Activated CD4-positive, alpha-beta T cell treated with anti-CD3 and anti-CD28 coated beads, Interleukin-2, amount 10 ng/mL, durations not matched to agents 7 days and 5 days (primary cell): ENCODE measurements around the gene HMGCLL1. TPM values are rescaled to one million over a fixed set of nuclear protein-coding genes. Genes with fewer than 3 reads are reported as not detected.

Source experiments
- CTCF ChIA-PET: fragments of 350-600 bp; sonication (Branson Sonifier 250); formaldehyde crosslinking; loops from one replicate; lab custom pipeline; 2021; ENCODE audit warnings: antibody characterized with exemption; lab: Charles Lee
- POLR2A ChIA-PET: fragments of 350-600 bp; sonication (Branson Sonifier 250); formaldehyde crosslinking; loops from one replicate; lab custom pipeline; 2021; ENCODE audit warnings: antibody characterized with exemption; lab: Charles Lee
- DNase-seq: peaks from one replicate; pipeline ENCODE4 v3.0.0-alpha.2; 2020
- H3K27ac Mint-ChIP-seq: one replicate; pipeline ENCODE4 v1.8.0; 2021; ENCODE audit warnings: mild to moderate bottlenecking, moderate library complexity, mixed read lengths
- H3K27me3 Mint-ChIP-seq: one replicate; pipeline ENCODE4 v1.8.0; 2021; ENCODE audit warnings: mixed read lengths
- H3K36me3 Mint-ChIP-seq: one replicate; pipeline ENCODE4 v1.8.0; 2021; ENCODE audit warnings: low read depth, mixed read lengths
- H3K4me1 Mint-ChIP-seq: one replicate; pipeline ENCODE4 v1.8.0; 2021; ENCODE audit warnings: mixed read lengths
- H3K4me3 Mint-ChIP-seq: one replicate; pipeline ENCODE4 v1.8.0; 2021; ENCODE audit warnings: mild to moderate bottlenecking, moderate library complexity, mixed read lengths
- H3K9me3 Mint-ChIP-seq: one replicate; pipeline ENCODE4 v1.8.0; 2021; ENCODE audit warnings: mixed read lengths
- total RNA-seq, 2 experiments: library from RNA; stranded (reverse); gene quantifications; one replicate each; pipeline ENCODE4 v1.2.3, GENCODE V29; 2021

Gene HMGCLL1
- total RNA-seq, 2 experiments from 2014 or later: not detected

DNA sequence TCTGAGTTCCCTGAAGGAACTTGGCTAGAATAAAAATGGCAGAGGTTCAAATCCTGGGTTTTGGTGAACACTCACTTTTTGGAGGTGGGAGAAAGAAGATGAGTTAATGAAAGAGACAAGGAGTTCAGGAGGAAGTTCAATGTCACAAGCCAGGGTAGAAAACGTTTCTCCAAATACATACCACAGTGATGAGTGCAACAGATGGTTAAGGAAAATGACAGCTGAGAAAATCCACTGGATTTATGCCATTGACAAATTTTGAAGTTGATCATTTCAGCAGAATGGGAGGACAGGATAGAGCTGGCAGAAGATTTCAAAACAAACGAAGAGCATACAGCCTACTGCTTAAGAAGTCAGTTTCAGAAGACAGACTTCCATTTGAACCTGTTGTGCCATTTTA, 129.0 kb downstream of the HMGCLL1 start:
- H3K27ac Mint-ChIP-seq: no peak overlapping the region
- ChIA-PET POLR2A (no interaction called here), CTCF (no interaction called here)
- DNase-seq: no peak
- H3K4me3 Mint-ChIP-seq: no peak overlapping the region
- no peaks in the 10 kb centered on the region for H3K9me3 Mint-ChIP-seq
- no peaks in the 10 kb centered on the region for H3K36me3 Mint-ChIP-seq
- H3K4me1 Mint-ChIP-seq: no peaks in the 10 kb centered on the region
- no peaks in the 10 kb centered on the region for H3K27me3 Mint-ChIP-seq

DNA sequence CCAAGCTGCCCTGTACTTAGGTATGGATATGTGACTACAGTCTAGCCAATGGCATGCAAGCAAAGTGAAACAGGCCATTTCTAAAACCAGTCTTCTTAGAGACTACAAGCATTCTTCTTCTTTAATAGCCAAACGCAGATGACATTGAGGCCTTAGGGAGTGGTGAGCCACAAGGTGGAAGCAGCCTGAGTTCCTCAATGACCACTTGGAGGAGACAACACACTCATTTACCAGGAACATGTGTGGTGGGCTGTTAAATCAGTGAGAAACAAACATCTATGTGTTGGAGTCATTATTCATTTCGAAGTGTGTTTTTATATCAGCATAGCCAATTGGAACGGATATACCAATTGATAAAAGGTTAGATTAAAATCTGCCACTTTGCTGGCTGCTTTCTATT, 129.8 kb downstream of the HMGCLL1 start:
- no peak overlapping the region for H3K4me3 Mint-ChIP-seq
- ChIA-PET POLR2A (no interaction called here), CTCF (no interaction called here)
- no peak for DNase-seq
- H3K27me3 Mint-ChIP-seq: no peaks in the 10 kb centered on the region
- H3K9me3 Mint-ChIP-seq: no peaks in the 10 kb centered on the region
- H3K36me3 Mint-ChIP-seq: no peaks in the 10 kb centered on the region
- H3K27ac Mint-ChIP-seq: no peak overlapping the region
- H3K4me1 Mint-ChIP-seq: no peaks in the 10 kb centered on the region

DNA sequence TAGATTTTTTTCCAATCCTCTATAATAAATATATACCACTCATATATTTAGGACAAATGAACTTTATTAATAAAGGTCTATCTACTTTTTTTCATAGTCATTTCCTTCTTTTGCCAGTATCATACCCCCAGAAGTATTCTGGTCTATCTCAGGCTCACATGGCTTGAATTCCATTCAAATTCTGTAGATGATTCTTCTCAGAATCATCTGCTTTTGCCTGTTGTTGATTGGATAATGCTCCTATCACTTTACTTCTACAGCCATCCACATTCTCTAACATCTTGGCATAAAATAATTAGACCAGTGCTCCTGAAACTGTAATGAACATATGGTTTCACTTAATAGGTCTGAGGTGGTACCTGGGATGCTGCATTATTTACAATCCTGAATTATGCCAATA, 130.5 kb downstream of the HMGCLL1 start:
- Mint-ChIP-seq H3K36me3 (no peaks in the 10 kb centered on the region), H3K9me3 (no peaks in the 10 kb centered on the region), H3K27me3 (no peaks in the 10 kb centered on the region), H3K4me3 (no peak overlapping the region), H3K4me1 (no peaks in the 10 kb centered on the region), H3K27ac (no peak overlapping the region)
- ChIA-PET CTCF (no interaction called here), POLR2A (no interaction called here)
- no peak for DNase-seq

- H3K36me3 Mint-ChIP-seq: no peaks in the 10 kb centered on the region
- POLR2A ChIA-PET: no interaction called here
- CTCF ChIA-PET: no interaction called here
Observed at GRCh38 chr6:55447891-55448290, 131.1 kb downstream of the HMGCLL1 start.

GRCh38 chr6:55445648-55446204, 133.3 kb downstream of the HMGCLL1 start:
- CTCF ChIA-PET: no interaction called here
- Mint-ChIP-seq H3K4me3 (no peak overlapping the region), H3K27me3 (no peaks in the 10 kb centered on the region), H3K9me3 (no peaks in the 10 kb centered on the region), H3K4me1 (no peaks in the 10 kb centered on the region), H3K36me3 (no peaks in the 10 kb centered on the region), H3K27ac (no peak overlapping the region)
- no peak for DNase-seq
- POLR2A ChIA-PET: no interaction called here

More at GRCh38 chr6:55447891-55448290, 131.1 kb downstream of the HMGCLL1 start:
- DNase-seq: no peak
- Mint-ChIP-seq H3K9me3 (no peaks in the 10 kb centered on the region), H3K27me3 (no peaks in the 10 kb centered on the region), H3K27ac (no peak overlapping the region), H3K4me3 (no peak overlapping the region), H3K4me1 (no peaks in the 10 kb centered on the region)

- Mint-ChIP-seq H3K9me3 (no peaks in the 10 kb centered on the region), H3K4me3 (no peak overlapping the region), H3K27me3 (no peaks in the 10 kb centered on the region), H3K4me1 (no peaks in the 10 kb centered on the region), H3K27ac (no peak overlapping the region), H3K36me3 (no peaks in the 10 kb centered on the region)
- ChIA-PET CTCF (no interaction called here), POLR2A (no interaction called here)
- DNase-seq: no peak
Observed at GRCh38 chr6:55443238-55444134, 135.5 kb downstream of the HMGCLL1 start.

DNA sequence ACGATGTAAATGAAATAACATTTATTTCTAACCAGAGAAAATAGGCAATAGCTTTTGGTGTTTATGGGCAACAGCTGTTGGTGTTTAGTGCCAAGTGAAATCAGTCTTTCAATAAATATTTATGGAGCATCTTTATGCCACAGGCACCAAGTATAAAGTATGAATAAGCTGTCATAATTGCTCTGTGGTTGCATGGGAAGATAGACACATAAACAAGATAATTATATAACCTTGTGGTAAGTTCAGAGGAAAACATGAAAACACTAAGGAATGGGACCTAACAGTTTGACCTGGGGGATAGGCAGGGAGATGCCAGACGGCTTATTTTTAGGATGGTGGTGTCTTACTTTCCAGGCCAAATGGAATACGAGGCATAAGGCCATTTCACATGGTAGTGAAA, 140.8 kb downstream of the HMGCLL1 start:
- CTCF ChIA-PET: no interaction called here
- no peak for DNase-seq
- Mint-ChIP-seq H3K4me1 (no peaks in the 10 kb centered on the region), H3K27ac (no peak overlapping the region), H3K9me3 (no peaks in the 10 kb centered on the region), H3K27me3 (no peaks in the 10 kb centered on the region), H3K4me3 (no peak overlapping the region), H3K36me3 (no peaks in the 10 kb centered on the region)
- POLR2A ChIA-PET: no interaction called here

DNA sequence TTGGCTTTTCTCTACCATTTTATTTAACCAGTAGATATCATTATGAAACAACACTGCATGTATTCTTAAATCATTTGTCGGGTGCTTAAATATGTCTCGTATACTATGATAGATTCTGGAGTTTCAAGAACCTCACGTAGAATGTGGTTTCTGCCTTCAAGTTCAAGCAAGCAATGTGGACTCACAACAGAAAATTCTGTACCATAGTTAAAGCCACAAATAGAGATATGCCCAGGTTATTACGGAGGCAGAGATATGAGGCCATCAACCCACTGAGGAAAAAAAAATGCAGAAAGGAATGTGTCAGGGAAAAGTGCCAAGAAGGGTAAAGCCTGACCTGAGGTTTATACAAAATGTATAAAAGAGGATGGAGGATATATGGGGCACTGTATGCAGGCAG, 141.9 kb downstream of the HMGCLL1 start:
- CTCF ChIA-PET: no interaction called here
- no peaks in the 10 kb centered on the region for H3K4me1 Mint-ChIP-seq

DNA sequence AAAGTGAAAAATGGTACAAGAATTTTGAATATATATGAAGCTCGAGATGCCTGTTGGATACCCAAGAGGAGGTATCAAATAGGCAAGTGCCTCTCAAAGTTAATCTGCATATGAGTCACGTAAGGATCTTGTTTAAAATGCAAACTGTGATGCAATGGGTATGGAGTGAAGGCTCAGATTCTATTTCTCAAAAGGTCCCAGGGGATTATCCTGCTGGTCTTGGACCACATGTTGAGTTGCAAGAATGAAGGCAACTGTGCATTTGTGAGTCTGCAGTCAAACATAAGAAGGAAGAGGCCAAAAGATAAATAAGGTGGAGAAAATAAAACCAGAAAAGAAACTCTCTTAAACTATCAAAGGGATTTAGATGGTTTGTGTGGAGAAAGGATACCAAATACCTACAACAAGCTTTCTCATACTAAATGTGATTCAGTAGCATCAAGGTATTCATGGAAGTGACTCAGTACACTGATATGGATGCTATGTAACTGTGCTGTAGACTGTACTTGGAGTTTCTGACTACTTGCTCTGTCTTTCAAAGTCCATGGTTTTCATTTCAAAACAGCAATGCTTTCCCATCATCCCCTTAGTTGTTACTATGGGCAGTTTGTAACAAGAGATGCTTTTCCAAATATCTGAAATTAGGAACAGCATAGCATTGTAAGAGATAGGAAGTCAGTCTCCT, 145.4 kb downstream of the HMGCLL1 start:
- Mint-ChIP-seq H3K9me3 (no peaks in the 10 kb centered on the region), H3K4me3 (no peak overlapping the region), H3K4me1 (no peaks in the 10 kb centered on the region), H3K27me3 (no peaks in the 10 kb centered on the region), H3K36me3 (no peaks in the 10 kb centered on the region), H3K27ac (no peak overlapping the region)
- ChIA-PET CTCF (no interaction called here), POLR2A (no interaction called here)
- no peak for DNase-seq

More for the DNA sequence above, 141.9 kb downstream of the HMGCLL1 start:
- H3K36me3 Mint-ChIP-seq: no peaks in the 10 kb centered on the region
- no peaks in the 10 kb centered on the region for H3K9me3 Mint-ChIP-seq
- POLR2A ChIA-PET: no interaction called here
- no peak overlapping the region for H3K4me3 Mint-ChIP-seq
- H3K27me3 Mint-ChIP-seq: no peaks in the 10 kb centered on the region
- no peak for DNase-seq
- H3K27ac Mint-ChIP-seq: no peak overlapping the region

DNA sequence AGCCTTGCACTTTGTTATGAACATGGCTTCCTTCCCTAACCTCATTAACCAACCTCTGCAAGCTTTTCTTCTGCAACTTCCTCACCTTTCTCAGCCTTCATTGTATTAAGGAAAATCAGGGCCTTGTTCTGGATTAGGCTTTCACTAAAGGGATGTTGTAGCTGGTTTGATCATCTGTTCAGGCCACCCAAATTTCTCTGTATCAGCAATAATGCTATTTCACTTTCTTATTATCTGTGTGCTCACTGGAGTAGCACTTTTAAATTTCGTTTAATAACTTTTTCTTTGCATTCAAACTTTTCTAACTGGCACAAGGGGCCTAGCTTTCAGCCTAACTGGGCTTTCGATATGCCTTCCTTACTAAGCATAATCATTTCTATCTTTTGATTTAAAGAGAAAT, 155.1 kb downstream of the HMGCLL1 start:
- Mint-ChIP-seq H3K27me3 (no peaks in the 10 kb centered on the region), H3K4me1 (no peaks in the 10 kb centered on the region), H3K36me3 (no peaks in the 10 kb centered on the region), H3K27ac (no peak overlapping the region), H3K9me3 (no peaks in the 10 kb centered on the region), H3K4me3 (no peak overlapping the region)
- CTCF ChIA-PET: no interaction called here
- no peak for DNase-seq
- POLR2A ChIA-PET: no interaction called here

DNA sequence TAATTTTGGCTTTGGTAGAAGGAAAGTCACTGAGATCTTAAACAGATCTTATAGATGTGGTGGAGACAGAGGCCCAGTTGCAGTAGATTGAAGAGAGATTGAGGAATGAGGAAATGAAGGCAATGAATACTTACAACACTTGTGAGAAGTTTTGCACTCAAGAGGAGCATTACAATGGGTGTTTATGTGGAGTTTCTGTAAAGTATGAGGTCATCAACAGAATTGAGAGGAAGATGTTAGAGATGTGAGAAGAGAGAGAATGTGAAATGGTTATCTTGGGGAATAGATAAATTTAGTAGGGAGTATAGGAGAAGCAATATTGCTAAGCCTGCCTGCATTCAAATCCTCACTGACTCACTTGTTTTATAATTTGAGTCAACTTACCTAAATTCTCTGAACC, 168.3 kb downstream of the HMGCLL1 start:
- H3K4me3 Mint-ChIP-seq: no peak overlapping the region
- CTCF ChIA-PET: no interaction called here
- no peak overlapping the region for H3K27ac Mint-ChIP-seq
- DNase-seq: no peak
- H3K27me3 Mint-ChIP-seq: no peaks in the 10 kb centered on the region
- H3K4me1 Mint-ChIP-seq: no peaks in the 10 kb centered on the region
- POLR2A ChIA-PET: no interaction called here
- no peaks in the 10 kb centered on the region for H3K36me3 Mint-ChIP-seq
- peaks cover 3% of the 10 kb centered on the region for H3K9me3 Mint-ChIP-seq

DNA sequence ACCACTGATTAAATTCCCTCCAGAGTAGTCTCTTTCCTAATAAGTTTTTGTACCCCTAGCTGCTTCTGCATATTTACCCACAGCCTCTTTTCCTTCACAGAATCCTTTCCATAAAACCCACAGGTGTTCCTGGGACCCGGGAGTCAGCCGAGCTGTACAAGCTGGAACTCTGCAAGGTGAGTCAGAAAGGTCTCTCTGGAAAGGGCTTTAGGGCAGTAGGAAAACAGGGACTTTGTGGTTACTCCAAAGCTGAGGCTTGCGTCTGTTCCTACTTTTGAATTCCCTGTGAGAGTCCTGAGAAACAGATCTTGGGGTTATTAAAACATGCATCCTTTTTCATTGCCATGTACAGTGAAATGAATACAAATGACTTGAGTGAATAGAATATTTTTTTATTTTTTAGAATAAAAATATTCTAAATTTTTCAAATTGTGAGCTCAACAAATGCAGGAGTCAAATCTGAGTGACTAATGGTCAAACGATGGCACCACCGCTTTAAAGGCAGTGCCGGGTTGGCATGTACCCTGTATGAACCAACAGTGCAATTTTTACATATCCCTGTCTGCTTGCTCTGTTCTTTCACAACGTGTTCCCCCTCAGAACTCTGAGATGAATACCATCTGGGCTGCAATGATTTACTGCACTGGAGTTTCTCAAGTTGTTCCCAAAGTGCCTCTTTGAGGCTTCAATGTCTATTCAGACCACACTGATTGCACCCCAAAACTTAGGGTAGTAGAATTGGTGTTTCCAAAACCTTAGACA, 173.3 kb downstream of the HMGCLL1 start:
- Mint-ChIP-seq H3K27me3 (no peaks in the 10 kb centered on the region), H3K36me3 (no peaks in the 10 kb centered on the region), H3K27ac (no peak overlapping the region), H3K4me1 (no peaks in the 10 kb centered on the region), H3K9me3 (peaks cover 2% of the 10 kb centered on the region), H3K4me3 (no peak overlapping the region)
- ChIA-PET CTCF (no interaction called here), POLR2A (no interaction called here)
- DNase-seq: no peak

DNA sequence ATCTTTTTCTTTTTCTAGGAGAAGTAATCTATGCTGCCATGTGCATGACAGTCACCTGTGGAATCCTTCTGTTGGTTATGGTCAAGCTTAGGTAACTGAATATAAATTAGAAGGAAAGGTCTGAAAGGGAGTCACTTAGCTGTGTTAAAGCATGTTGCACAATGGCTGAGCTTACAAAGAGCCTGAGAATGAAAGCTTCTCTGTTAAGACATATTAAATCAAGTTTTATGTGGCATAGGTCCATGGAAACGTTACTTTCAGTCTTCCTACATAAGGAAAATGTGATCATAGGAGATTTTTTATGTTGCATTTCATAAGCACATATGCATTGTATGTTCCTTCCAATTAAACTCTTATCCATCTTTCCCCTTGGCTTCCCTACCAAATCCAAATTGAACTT, 179.6 kb downstream of the HMGCLL1 start:
- Mint-ChIP-seq H3K27me3 (no peaks in the 10 kb centered on the region), H3K4me3 (no peak overlapping the region)
- CTCF ChIA-PET: no interaction called here

More for the DNA sequence above, 179.6 kb downstream of the HMGCLL1 start:
- no peaks in the 10 kb centered on the region for H3K36me3 Mint-ChIP-seq
- no peaks in the 10 kb centered on the region for H3K4me1 Mint-ChIP-seq
- POLR2A ChIA-PET: no interaction called here
- DNase-seq: no peak
- no peaks in the 10 kb centered on the region for H3K9me3 Mint-ChIP-seq
- H3K27ac Mint-ChIP-seq: no peak overlapping the region
